ENCODE results near the gene TMEM120A.

- TF ChIP-seq GATA2 (IDR thresholded peaks at IDR 0.05; ENCODE audit: low read depth, low read length) (no peak), GATA3 (IDR thresholded peaks at IDR 0.05; ENCODE audit: low read depth, low read length) (no peak)
Measured at GRCh38 chr7:75938921-75939320, 55.5 kb downstream of the TMEM120A start.
